ENCODE data around the gene CCDC124.

The CCDC124 gene

DNA sequence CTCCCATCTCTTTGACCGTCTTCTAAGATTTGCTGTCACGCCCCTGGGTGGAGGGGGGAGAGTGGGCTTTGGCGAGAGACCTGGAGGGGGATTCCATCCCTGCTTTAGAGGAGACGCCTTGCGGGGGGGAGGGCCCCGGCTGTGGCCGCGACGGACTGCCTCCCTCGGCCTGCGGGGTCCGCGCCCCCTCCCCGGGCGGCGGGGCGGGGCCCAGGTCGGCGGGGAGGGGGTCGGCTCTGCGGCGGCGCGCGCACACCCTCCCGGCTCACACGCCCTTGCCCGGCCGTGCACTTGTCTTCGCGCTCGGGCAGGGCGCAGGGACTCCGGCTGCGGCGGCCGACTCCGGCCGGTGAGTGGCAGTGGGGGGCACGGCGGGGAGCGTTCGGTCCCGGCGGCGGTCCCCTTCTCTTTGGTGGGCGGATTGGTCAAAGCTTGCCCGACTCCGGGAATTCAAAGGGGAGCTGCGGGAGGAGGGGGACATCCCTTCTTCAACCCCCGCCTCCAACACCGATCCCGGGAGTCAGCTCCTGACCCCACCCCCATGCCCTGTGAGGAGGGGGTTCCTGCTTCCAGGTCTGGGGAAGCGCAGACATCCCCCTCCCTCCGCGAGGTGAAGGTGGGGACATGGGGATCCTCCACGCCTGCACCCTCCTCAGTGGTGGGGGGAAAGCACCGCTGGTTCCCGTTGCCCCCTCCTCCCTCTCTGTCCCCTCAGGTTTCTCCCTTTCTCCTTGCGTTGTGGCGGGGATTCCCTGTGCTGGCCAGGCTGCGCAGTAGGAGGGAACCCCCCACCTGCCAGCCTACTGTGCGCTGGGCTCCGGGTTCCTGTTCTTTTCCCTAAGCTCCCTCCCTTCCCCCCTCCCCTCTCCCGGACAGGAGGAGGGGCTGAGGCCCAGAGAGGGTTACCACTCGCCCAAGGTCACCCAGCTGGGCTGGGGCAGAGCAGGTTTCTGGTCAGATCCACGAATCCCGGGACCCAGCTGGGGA is 19.5 kb downstream of the CCDC124 start:
- TF ChIP-seq TEAD4 (IDR thresholded peaks at IDR 0.05) (no peak), EGR1 (IDR thresholded peaks at IDR 0.05) (no peak), ZBTB7A (IDR thresholded peaks at IDR 0.05; ENCODE audit: low read depth) (no peak), CEBPB (IDR thresholded peaks at IDR 0.05) (no peak), TCF12 (IDR thresholded peaks at IDR 0.05; ENCODE audit: low read depth) (no peak), TAF1 (IDR thresholded peaks at IDR 0.05; ENCODE audit: low read depth) (no peak), NFIC (IDR thresholded peaks at IDR 0.05) (no peak), EP300 (IDR thresholded peaks at IDR 0.05; ENCODE audit: borderline replicate concordance) (no peak), CREB1 (IDR thresholded peaks at IDR 0.05; ENCODE audit: low read depth) (no peak)

DNA sequence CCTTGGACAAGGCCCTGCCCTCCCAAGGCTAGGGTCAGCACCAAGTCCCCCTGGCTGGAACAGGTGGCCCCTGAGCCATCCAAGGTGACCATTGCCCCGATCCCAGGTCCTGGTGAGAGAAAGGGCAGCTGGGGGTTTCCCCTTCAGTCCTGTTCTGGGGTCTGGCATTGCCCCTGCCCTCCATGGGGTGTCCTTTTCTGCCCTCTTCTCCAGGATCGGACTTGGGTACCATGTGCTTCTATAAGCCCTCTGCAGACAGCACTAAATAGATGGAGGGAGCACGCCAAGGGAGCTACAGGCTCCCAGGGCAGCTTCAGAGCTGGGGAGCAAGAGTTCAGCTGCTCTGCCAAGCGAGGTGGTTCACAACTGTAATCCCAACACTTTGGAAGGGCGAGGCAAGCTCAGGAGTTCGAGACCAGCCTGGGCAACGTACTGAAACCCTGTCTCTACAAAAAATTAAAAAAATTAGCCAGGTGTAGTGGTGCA is 20.5 kb downstream of the CCDC124 start:
- TF ChIP-seq CREB1 (IDR thresholded peaks at IDR 0.05; ENCODE audit: low read depth) (no peak), ZBTB7A (IDR thresholded peaks at IDR 0.05; ENCODE audit: low read depth) (no peak), YY1 (IDR thresholded peaks at IDR 0.05; ENCODE audit: low read depth) (no peak), TAF1 (IDR thresholded peaks at IDR 0.05; ENCODE audit: low read depth) (no peak), TEAD4 (IDR thresholded peaks at IDR 0.05) (no peak), TCF12 (IDR thresholded peaks at IDR 0.05; ENCODE audit: low read depth) (no peak), RAD21 (IDR thresholded peaks at IDR 0.05; ENCODE audit: low read depth) (no peak)
- TF ChIP-seq, protein P1, sequence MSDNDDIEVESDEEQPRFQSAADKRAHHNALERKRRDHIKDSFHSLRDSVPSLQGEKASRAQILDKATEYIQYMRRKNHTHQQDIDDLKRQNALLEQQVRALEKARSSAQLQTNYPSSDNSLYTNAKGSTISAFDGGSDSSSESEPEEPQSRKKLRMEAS (IDR thresholded peaks at IDR 0.05) = no peak

DNA sequence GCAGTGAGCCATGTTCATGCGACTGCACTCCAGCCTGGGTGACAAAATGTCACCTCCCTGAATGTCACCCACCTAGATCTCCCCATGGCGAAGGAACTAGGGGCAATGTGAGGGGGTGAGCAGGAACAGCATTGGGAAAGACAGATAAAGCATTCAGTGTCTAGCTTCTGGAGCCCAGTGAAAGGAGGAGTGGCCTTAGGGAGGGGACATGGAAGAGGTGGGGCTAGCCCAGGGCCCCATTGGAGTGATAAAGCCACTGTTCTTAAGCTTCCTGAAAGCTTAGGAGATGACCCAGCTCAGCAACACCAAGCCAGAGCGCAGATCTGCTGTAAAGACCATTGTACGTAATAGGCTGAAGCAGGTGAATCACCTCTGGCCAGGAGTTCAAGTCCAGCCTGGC is 21.1 kb downstream of the CCDC124 start:
- TF ChIP-seq, protein P2, sequence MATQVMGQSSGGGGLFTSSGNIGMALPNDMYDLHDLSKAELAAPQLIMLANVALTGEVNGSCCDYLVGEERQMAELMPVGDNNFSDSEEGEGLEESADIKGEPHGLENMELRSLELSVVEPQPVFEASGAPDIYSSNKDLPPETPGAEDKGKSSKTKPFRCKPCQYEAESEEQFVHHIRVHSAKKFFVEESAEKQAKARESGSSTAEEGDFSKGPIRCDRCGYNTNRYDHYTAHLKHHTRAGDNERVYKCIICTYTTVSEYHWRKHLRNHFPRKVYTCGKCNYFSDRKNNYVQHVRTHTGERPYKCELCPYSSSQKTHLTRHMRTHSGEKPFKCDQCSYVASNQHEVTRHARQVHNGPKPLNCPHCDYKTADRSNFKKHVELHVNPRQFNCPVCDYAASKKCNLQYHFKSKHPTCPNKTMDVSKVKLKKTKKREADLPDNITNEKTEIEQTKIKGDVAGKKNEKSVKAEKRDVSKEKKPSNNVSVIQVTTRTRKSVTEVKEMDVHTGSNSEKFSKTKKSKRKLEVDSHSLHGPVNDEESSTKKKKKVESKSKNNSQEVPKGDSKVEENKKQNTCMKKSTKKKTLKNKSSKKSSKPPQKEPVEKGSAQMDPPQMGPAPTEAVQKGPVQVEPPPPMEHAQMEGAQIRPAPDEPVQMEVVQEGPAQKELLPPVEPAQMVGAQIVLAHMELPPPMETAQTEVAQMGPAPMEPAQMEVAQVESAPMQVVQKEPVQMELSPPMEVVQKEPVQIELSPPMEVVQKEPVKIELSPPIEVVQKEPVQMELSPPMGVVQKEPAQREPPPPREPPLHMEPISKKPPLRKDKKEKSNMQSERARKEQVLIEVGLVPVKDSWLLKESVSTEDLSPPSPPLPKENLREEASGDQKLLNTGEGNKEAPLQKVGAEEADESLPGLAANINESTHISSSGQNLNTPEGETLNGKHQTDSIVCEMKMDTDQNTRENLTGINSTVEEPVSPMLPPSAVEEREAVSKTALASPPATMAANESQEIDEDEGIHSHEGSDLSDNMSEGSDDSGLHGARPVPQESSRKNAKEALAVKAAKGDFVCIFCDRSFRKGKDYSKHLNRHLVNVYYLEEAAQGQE (IDR thresholded peaks at IDR 0.05; ENCODE audit: low read depth) = no peak
- TF ChIP-seq ZBTB7A (IDR thresholded peaks at IDR 0.05; ENCODE audit: low read depth) (no peak), RAD21 (IDR thresholded peaks at IDR 0.05; ENCODE audit: low read depth) (no peak), FOXM1 (IDR thresholded peaks at IDR 0.05; ENCODE audit: borderline replicate concordance, low read depth) (no peak), TCF12 (IDR thresholded peaks at IDR 0.05; ENCODE audit: low read depth) (no peak), EP300 (IDR thresholded peaks at IDR 0.05; ENCODE audit: borderline replicate concordance) (no peak), NFIC (IDR thresholded peaks at IDR 0.05) (no peak), TEAD4 (IDR thresholded peaks at IDR 0.05) (no peak), EGR1 (IDR thresholded peaks at IDR 0.05) (no peak), CEBPB (IDR thresholded peaks at IDR 0.05) (no peak), TAF1 (IDR thresholded peaks at IDR 0.05; ENCODE audit: low read depth) (no peak), YY1 (IDR thresholded peaks at IDR 0.05; ENCODE audit: low read depth) (no peak), CREB1 (IDR thresholded peaks at IDR 0.05; ENCODE audit: low read depth) (no peak)
- TF ChIP-seq, protein P3, sequence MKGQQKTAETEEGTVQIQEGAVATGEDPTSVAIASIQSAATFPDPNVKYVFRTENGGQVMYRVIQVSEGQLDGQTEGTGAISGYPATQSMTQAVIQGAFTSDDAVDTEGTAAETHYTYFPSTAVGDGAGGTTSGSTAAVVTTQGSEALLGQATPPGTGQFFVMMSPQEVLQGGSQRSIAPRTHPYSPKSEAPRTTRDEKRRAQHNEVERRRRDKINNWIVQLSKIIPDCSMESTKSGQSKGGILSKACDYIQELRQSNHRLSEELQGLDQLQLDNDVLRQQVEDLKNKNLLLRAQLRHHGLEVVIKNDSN (IDR thresholded peaks at IDR 0.05) = no peak
- TF ChIP-seq, protein P1 (IDR thresholded peaks at IDR 0.05) = no peak

DNA sequence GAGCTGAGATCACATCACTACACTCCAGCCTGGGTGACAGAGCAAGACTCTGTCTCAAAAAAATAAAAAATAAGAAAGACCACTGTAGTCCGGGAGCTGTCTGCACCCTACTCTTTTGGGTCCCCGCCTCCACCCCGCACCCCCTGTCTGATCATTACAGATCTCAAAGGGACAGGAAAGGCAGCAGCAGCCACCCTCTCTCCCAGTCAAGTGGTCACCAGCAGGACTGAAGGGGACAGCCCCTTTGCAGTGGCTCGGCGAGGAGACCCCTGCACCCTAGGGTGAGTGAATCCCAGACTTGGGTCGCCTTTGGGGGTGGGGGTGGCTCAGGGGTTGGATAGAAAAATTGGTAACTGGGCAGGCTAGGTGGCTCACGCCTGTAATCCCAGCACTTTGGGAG is 21.6 kb downstream of the CCDC124 start:
- TF ChIP-seq EGR1 (IDR thresholded peaks at IDR 0.05) (no peak), TCF12 (IDR thresholded peaks at IDR 0.05; ENCODE audit: low read depth) (no peak), CREB1 (IDR thresholded peaks at IDR 0.05; ENCODE audit: low read depth) (no peak), YY1 (IDR thresholded peaks at IDR 0.05; ENCODE audit: low read depth) (no peak), CEBPB (IDR thresholded peaks at IDR 0.05) (no peak), TAF1 (IDR thresholded peaks at IDR 0.05; ENCODE audit: low read depth) (no peak), ZBTB7A (IDR thresholded peaks at IDR 0.05; ENCODE audit: low read depth) (no peak), FOXM1 (IDR thresholded peaks at IDR 0.05; ENCODE audit: borderline replicate concordance, low read depth) (no peak)
- TF ChIP-seq, protein P1 (IDR thresholded peaks at IDR 0.05) = no peak

DNA sequence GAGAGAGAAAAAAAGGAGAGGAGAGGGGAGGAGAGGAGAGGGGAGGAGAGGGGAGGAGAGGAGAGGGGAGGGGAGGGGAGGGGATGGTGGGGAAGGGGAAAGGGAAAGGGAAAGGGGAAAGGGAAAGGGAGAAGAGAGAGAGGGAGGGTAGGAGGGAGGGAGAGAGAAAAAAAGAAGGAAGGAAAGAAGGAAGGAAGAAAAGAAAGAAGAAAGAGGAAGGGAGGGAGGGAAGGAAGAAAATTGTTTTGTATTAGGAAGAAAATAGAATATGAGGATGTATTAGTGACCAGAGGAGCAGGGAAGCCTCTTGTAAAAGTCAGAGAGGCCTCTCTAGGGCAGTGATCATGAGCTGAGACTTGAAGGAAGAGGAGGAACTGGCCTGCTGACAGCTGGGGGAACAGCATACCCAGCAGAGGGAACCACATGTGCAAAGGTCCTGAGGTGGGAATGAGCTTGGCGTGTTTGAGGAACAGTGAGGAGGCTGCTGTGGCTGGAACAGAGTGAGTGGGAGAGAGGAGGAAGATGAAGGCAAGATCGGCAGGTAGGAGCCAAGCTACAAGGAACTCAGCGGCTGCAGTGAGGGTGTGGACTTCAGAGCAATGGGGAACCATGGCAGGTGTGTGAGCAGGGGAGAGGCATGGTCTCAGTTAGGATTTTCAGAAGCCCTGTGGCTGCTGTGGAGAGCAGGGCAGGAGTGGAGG is 24.5 kb downstream of the CCDC124 start:
- no peak for TF ChIP-seq FOXM1 (IDR thresholded peaks at IDR 0.05; ENCODE audit: borderline replicate concordance, low read depth)
- TF ChIP-seq, protein P2 (IDR thresholded peaks at IDR 0.05; ENCODE audit: low read depth) = no peak
- no peak for TF ChIP-seq YY1 (IDR thresholded peaks at IDR 0.05; ENCODE audit: low read depth)
- no peak for TF ChIP-seq TAF1 (IDR thresholded peaks at IDR 0.05; ENCODE audit: low read depth)
- no peak for TF ChIP-seq TCF12 (IDR thresholded peaks at IDR 0.05; ENCODE audit: low read depth)
- no peak for TF ChIP-seq ZBTB7A (IDR thresholded peaks at IDR 0.05; ENCODE audit: low read depth)
- TF ChIP-seq, protein P3 (IDR thresholded peaks at IDR 0.05) = no peak
- TF ChIP-seq, protein P1 (IDR thresholded peaks at IDR 0.05) = no peak
- TF ChIP-seq EP300 (IDR thresholded peaks at IDR 0.05; ENCODE audit: borderline replicate concordance) = no peak
- TF ChIP-seq CREB1 (IDR thresholded peaks at IDR 0.05; ENCODE audit: low read depth) = no peak
- TF ChIP-seq NFIC (IDR thresholded peaks at IDR 0.05) = no peak
- no peak for TF ChIP-seq EGR1 (IDR thresholded peaks at IDR 0.05)
- TF ChIP-seq CEBPB (IDR thresholded peaks at IDR 0.05) = no peak
- no peak for TF ChIP-seq TEAD4 (IDR thresholded peaks at IDR 0.05)
- no peak for TF ChIP-seq RAD21 (IDR thresholded peaks at IDR 0.05; ENCODE audit: low read depth)
